ENCODE results near the gene ATP7A.
"Not testable (repeated sequence)": the region's sequence is repeated elsewhere in the genome, so short reads cannot be mapped to it uniquely, and the experiment has no call there.

ATP7A gene

DNA sequence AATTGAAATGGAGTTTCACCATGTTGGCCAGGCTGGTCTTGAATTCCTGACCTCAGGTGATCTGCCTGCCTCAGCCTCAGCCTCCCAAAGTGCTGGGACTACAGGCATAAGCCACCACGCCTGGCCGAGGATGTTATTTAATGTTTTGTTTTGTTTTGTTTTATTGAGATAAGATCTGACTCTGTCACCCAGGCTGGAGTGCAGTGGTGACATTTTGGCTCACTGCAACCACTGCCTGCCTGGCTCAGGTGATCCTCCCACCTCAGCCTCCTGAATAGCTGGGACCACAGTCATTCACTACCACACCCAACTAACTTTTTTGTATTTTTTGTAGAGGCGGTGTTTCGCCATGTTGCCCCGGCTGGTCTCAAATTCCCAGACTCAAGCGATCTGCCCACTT, 34.5 kb downstream of the ATP7A start:
- DNase-seq (ENCODE audit: low read depth in 3 of 3, low spot score in 1 of 3) = not testable (repeated sequence)

DNA sequence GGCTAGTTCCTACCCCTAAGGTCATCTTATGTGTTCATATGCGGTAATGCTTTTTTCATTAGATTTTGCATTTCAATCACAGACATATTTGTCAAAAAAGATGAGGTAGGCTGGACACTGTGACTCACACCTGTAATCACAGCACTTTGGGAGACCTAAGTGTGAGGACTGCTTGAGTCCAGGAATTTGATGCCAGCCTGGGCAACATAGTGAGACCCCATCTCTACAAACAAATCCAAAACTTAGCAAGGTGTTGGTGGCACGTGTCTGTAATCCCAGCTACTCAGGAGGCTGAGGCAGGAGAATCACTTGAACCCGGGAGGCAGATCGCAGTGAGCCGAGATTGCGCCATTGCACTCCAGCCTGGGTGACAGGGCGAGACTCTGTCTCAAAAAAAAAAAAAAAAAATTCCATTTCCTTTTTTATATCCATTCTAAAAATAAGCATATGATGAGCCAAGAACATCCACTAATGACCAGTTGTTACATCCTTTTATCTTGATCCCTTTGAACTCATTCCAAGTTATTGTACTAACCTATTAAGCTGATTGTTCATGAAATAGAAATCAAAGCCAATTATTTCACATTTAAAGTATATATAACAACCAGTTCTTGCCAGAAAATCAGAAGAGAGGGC, 35.5 kb downstream of the ATP7A start:
- no peak for DNase-seq (ENCODE audit: low read depth in 3 of 3, low spot score in 1 of 3)

DNA sequence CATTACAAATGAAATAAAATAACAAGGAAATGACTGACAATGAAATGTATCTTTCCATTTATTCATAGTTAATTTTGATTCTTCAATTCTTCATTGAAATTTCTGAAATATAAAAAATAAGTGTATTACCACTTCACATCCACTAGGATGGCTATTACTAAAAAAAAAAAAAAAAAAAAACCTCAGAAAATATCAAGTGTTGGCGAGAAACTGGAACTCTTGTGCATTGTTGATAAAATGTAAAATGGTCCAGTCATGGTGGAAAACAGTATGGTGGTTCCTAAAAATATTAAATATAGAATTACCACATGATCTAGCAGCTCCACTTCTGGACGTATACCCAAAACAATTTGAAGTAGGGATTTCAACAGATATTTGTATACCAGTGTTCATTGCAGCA, 36.1 kb downstream of the ATP7A start:
- no peak for DNase-seq (ENCODE audit: low read depth in 3 of 3, low spot score in 1 of 3)

DNA sequence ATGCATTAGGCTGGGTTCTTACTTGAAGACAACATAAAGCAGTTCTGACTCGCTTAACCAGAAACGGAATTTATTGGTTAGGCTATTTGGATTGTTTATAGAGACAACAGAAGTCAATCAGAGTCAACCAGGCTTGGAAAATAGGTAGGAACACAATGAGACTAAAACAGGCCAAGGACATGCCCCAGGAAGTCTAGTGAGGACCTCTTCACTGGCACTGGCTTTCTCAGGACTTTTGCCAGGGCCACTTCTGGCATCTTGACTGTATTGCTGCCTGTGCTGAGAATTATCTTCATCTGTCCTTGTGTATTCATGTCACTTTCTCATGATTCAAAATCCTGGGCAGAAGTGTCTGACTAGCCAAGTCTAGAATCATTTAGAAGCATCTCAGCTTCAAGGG, 39.3 kb downstream of the ATP7A start:
- no peak for DNase-seq (ENCODE audit: low read depth in 3 of 3, low spot score in 1 of 3)

DNA sequence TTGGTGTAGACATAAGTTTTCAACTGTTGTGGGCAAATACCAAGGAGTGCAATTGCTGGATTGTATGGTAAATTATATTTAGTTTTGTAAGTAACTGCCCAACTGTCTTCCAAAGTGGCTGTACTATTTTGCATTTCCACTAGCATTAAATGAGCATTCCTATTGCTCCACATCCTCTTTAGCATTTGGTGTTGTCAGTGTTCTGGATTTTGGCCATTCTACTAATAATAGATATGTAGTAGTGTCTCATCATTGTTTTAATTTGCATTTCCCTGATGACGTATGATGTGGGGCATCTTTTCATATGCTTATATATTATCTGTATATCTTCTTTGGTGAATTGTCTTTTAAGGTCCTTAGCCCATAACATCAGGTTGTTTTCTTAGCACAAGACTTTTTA, 41.7 kb downstream of the ATP7A start:
- no peak for DNase-seq (ENCODE audit: low read depth in 3 of 3, low spot score in 1 of 3)

DNA sequence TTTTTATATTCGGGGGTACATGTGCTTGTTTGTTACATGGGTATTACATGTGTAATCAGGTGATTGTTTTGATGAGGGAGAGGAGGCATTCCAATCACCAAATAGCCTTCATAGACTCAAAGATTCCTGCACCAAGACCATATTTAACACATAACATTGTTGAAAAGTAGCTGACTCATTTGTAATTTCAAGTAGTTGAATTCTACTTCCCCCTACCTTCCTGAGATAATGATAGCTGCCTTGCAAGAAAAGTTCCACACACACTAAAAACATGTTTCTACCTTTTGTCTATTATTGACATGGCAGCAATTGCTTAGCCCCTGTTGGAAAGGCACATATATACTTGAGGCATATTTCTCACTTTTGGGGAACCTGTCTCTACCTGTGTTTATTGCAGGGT, 42.8 kb downstream of the ATP7A start:
- no peak for DNase-seq (ENCODE audit: low read depth in 3 of 3, low spot score in 1 of 3)

DNA sequence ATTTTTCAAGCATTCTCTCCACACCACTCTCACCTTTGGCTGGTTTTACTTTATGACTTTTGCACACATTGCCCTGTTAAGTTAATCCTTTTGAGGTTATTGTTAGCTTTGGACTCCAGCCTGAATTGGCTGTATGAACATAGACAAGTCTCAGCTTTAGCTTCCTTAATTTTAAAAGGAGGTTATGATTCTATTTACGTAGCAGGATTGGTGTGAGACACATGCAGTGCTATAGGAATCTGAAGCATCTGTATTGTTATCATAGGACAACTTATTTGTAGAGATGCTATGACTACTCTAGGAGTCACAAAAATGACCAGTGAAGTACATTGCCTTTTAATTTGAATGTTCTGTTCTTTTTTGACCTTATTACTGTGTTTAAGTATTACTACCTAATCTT, 43.2 kb downstream of the ATP7A start:
- DNase-seq (ENCODE audit: low read depth in 3 of 3, low spot score in 1 of 3) = no peak

DNA sequence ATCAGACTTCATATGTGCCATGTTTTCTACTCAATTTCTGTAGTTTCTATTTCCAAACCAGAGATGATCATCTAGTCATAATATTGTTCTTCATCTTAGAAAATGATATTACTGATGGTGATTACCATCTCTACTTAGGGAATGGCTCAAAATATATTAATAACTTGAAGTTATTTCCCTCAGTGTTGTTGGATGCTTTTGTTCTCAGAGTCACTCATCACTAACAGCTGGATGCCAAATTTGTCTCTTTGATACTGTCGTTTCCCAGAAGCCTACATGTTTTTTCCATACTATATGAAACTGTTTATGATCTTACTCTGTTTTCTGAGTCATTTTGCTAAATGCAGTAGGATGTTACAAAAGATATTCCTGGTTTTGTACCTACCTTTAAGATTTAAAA, 50.1 kb downstream of the ATP7A start:
- DNase-seq (ENCODE audit: low read depth in 3 of 3, low spot score in 1 of 3) = no peak

DNA sequence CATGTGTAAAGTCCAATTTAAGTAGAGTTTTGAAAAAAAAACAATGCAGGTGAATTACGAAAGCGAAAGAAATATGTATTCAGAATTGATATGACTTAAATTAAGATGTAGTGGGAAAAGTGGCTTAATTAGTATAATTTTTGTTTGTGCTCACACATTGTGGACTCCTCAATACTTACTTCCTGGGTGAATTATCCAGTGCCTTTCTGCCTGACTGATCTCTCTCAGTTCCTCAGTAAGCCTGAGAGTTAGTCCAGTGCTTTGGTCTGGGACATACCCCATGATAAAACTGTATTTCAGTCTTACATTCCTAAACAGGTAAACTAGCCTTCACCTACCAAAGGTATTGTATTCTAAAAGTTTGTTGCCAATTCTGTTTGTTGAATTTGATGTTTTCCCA, 50.6 kb downstream of the ATP7A start:
- DNase-seq (ENCODE audit: low read depth in 3 of 3, low spot score in 1 of 3) = no peak

DNA sequence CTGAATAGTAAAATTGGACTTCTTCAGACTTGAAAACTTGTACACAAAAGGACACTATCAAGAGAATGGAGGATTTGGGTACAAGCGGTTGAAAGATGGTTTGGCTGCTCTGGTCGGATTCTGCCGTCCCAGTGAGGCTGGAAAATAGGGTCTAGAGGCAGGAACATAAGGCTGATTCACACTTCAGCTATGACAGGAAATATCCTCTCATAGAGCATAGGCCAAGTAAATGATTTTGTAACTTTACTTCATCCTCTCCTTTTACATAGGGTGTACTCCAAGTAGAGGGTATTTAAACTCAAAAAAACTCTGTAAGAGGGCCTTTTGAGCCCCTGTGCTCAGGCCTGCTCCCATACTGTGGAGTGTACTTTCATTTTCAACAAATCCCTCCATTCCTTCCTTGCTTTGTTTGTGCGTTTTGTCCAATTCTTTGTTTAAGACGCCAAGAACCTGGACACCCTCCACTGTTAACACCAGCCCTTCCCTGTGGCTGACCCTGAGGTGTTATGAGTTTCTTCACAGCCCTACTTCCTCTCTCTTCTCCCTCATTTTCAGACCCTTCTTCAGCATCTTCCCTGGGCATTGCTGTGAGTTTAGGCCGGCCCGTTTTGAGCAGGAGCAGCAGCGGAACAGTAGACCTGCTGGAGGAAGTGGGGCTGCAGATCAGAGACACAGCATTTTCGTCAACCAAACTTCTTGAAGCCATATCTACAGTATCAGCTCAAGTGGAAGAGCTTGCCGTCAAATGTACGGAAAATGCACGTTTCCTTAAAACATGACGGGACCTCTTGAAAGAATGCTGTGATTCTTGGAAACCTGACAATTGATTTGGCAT, 51.8 kb downstream of the ATP7A start:
- DNase-seq (ENCODE audit: low read depth in 3 of 3, low spot score in 1 of 3) = no peak

DNA sequence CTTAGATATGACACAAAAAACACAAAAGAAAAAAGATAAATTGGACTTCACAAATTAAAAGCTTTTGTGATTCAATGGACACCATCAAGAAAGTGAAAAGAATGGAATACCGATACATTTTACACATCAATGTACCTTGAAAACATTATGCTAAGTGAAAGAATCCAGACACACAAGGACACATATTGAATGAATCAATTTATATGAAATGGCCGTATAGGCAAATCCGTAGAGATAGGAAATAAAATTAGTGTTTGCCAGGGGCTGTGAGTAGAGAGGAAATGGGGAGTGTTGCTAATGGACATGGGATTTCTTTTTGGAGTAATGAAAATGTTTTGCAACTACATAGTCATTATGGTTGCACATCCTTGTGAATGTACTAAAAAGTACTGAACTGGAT, 55.9 kb downstream of the ATP7A start:
- no peak for DNase-seq (ENCODE audit: low read depth in 3 of 3, low spot score in 1 of 3)

DNA sequence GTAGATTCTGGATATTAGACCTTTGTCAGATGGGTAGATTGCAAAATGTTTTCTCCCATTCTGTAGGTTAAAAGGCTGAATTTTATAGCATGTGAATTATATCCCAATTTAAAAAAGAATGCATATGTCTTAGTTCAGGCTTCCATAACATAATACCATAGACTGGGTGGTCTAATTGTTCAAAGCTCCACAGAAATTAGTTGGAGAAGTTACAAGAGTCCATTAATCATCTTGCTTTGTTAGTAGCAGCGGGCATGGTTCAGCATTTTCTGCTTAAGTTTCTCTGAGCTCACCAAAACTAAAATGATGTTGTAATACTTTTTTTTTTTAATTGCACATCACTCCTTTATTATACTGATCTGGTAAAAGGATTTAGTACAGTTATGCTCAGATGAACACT, 57.1 kb downstream of the ATP7A start:
- DNase-seq (ENCODE audit: low read depth in 3 of 3, low spot score in 1 of 3) = no peak

DNA sequence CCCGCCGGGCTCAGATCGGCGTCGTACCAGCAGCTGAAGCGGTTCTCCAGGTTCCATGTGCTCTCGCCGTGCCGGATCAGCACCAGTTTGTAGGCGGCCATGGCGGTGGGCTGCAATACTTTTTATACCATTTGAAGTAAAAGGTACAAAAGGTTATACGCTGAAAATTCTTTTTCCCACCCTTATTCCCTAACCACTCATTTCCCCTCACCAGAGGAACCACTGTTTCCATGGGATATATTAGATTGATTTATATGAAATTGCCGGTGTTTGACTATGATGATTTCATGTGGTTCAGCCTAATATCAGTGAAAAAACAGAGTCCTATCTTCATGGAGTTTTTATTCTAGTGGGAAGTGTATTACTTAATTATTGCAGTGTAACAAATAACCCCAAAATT, 59.0 kb downstream of the ATP7A start, which contains the start of gene PGAM4:
PGAM4 (minus strand) TSS at position 101 of the 400 bp plus-strand sequence; CDS start at position 101, 0 bp downstream.
- no peak for DNase-seq (ENCODE audit: low read depth in 3 of 3, low spot score in 1 of 3)

DNA sequence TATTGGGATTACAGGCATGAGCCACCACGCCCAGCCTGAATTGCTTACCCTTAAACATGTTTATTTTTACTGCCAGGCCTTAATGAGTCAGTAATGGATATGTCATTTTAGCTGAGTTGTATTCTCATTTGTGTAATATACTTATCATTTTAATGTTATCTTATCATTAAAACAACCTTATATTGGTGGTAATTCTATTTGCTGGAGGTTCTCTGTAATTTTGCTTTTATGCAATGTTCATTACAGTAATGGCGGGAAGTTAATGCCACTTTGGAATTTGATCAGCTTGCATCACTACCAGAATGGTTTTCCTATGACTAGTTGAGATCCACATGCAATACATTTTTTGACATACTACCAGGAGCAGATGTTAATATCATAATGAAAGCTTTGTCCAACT, 65.3 kb downstream of the ATP7A start:
- no peak for DNase-seq (ENCODE audit: low read depth in 3 of 3, low spot score in 1 of 3)

DNA sequence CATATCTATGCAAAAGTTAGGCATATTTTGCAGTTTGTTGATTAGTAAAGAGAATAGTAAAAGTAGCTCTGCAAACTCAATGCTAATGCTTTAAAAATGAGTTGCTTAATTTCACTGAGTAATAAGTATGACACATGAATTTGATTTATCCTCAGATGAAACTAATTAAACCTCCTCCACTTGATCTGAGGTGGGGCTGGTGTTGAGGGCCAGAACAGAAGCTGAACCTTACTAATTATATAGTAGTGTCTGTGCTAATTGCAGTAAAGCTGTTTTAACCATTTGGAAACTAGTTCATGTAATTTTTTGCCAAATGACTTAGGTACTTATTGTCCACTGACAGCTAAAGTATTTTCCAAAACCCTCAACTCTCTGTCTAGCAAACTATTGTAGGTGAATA, 66.6 kb downstream of the ATP7A start:
- DNase-seq (ENCODE audit: low read depth in 3 of 3, low spot score in 1 of 3) = no peak

DNA sequence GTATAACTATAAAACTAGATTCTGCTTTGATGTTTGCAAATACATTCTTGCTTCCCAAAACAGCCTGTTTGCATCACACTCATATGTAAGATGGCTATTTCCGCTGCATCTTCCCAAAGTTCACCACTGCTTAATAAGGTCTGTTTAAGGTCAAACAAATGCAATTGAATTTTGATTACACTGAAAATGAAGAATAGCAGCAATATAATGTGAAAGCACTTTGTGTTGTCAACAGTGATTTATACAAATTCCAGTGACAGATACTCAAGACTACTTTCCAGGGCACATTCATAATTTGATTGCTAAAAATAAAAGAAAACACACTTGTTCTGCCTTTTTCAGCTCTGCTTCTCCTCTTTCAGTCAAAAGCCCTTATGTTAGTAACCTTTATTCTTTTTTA, 67.0 kb downstream of the ATP7A start:
- no peak for DNase-seq (ENCODE audit: low read depth in 3 of 3, low spot score in 1 of 3)

DNA sequence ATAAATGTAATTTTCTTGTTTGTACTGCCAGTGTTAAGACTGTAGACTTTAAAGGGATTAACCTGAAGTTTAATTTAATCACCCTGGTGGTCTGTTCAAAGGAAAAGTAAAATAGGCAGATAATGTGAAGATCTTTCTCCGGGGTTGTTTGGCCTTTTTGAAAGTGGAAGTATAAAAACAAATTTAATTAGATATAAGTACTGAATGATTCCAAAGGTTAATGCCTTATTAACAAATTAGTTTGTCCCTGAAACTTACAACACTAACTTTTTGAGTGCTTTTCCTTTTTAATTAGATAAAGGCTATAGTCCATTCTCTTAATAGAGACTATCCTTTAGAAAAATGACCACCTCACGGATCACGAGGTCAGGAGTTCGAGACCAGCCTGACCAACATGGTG, 69.4 kb downstream of the ATP7A start:
- no peak for DNase-seq (ENCODE audit: low read depth in 3 of 3, low spot score in 1 of 3)

DNA sequence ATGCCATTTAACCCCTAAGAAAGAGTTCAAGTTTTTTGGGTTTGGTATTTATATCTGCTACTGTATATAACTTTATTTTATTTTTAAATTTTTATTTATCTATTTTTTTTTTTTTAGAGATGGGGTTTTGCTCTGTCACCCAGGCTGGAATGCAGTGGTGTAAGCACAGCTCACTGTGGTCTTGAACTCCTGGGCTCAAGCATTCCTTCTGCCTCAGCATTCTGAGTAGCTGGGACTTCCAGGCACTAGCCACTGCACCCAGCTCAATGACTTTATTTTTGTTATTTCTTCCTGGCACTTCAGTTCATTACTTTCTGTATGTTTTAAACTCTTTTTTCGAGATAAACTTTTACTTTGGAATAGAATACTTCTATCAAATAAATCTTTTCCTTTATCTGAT, 101.4 kb downstream of the ATP7A start:
- no peak for DNase-seq (ENCODE audit: low read depth in 3 of 3, low spot score in 1 of 3)

DNA sequence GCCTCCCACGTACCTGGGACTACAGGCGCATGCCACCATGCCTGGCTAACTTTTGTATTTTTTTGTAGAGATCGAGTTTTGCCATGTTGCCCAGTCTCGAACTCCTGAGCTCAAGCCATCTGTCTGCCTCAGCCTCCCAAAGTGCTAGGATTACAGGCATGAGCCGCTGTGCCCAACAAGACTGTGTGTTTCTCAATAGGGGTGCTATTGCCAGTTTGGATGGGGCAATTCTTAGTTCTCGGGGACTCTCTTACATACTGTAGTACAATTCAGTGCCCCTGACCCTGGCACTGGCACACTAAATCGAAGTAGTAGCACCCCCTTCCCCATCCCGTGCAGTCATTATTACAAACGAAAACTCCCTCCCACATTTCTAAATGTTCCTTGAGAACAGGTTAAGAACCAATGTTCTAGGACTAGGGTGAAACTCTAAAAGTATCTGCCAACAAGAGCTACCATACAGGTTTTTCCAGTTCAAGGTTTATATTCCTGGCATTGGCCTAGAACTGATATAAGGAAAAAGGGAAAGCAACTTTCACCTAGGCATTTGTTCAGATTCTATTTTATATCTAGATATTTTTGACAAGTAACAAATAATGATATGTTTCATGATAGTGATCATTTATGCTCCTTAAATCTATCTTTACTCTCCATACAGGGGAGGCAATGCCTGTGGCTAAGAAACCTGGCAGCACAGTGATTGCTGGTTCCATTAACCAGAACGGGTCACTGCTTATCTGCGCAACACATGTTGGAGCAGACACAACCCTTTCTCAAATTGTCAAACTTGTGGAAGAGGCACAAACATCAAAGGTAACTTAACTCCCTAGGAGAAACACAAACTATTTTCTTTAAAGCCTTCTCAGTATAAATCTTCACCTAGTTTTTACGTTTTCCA, 109.3 kb downstream of the ATP7A start:
- no peak for DNase-seq (ENCODE audit: low read depth in 3 of 3, low spot score in 1 of 3)

DNA sequence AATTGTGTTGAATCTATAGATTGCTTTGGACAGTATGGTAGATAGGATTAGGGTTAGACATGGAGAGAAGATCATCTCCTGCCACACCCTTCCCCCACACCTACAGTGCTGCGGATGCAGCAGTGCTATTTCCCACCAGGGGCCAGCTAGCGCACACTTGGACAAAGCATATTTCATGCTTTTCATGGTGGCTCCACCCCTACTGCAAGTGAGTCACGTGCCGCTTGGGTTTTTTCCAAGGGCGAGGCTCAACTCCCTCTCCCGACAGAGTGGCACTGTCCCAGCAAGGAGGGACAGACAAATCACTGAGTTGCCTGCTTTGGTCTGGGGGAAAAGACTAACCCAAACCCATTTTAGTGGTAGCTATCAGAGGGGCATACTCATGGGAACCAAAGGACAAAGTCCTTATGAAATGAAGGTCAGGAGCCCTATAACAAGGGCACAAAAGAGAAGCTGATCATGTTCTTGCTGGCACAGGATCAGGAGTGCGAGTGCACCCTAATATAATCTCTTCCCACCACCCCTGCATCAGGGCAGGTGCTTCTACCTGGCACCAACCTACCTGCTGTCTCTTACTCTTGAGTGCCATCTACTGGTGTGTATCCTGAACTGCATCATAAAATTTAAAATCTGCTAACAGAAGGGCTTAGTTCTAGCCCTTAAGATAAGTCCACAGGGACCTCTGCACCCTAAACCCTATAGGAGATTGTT, 114.0 kb downstream of the ATP7A start:
- DNase-seq (ENCODE audit: low read depth in 3 of 3, low spot score in 1 of 3) = no peak

DNA sequence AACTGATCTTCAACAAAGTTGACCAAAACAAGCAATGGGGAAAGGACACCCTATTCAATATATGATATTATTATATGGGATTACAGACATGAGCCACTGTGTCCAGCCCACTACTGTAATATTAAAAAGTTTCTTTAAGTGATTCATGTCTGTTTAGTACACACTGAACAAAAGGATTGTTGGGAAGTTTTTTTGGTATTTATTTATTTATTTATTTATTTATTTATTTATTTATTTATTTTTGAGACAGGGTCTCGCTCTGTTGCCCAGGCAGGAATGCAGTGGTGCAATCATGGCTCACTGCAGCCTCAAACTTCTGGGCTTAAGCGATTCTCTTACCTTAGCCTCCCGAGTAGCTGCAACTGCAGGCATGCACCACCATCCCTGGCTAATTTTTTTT, 117.3 kb downstream of the ATP7A start:
- no peak for DNase-seq (ENCODE audit: low read depth in 3 of 3, low spot score in 1 of 3)

Data from stimulated activated CD4-positive, alpha-beta T cell treated with anti-CD3 and anti-CD28 coated beads, TNF-alpha, amount 100 ng/mL, for 1 hour (primary cell).